NT2/D1 (cell line): ENCODE data around the gene SLC46A1.

Experiments used
- YY1 ChIP-seq: IDR thresholded peaks from 2 replicates; pipeline ENCODE4 v1.6.1; 2011; ENCODE audit not compliant: insufficient read length, insufficient read depth
- ZNF274 ChIP-seq: IDR thresholded peaks from 2 replicates; pipeline ENCODE4 v1.6.1; 2011; ENCODE audit warnings: mild to moderate bottlenecking, low read depth, low read length

- TF ChIP-seq ZNF274 = no peak
- TF ChIP-seq YY1 = no peak
Measured at GRCh38 chr17:28345419-28346198, 60.4 kb downstream of the SLC46A1 start.
